NOMO-1 (cell line): ENCODE measurements around the gene CPT2.

Source experiments
- DNase-seq, 2 experiments: peaks; one replicate each; lab custom pipeline; 2025; ENCODE audit not compliant: unreplicated experiment in 2 of 2; lab: John Stamatoyannopoulos, UW

The CPT2 gene

GRCh38 chr1:53196485-53197290 lies at the start of gene CPT2:
TSS of gene CPT2 (plus strand) at chr1:53196824. CDS start at chr1:53196944, 120 bp downstream.
- peak; percentile 93 to 96 for DNase-seq

DNA sequence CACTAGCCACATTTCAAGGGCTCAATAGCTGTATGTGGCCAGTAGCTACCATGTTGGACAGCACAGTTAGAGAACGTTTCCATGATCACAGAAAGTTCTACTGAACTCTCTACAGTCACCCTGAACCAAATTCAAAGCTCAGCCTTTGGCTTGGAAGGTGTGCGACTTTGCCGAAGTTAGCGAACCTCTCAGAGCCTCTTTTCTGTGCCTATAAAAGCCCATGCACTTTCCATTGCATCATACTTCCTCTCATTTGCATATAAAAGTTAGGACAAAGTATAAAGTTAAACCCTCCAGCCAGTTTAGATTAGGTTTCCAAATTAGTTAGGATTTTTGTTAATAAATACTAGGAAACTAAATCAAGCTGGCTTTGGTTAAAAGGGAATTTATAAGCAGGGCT lies 49.5 kb upstream of the CPT2 start:
- no peak for DNase-seq

- no peak for DNase-seq
Observed at GRCh38 chr1:53148123-53148522, 48.5 kb upstream of the CPT2 start.

- no peak for DNase-seq
Observed at GRCh38 chr1:53153752-53154151, 42.9 kb upstream of the CPT2 start.

- DNase-seq, result no peak
Observed at GRCh38 chr1:53154859-53155438, 41.7 kb upstream of the CPT2 start.

- no peak for DNase-seq
Observed at GRCh38 chr1:53155534-53155933, 41.1 kb upstream of the CPT2 start.

GRCh38 chr1:53155945-53156344 lies 40.7 kb upstream of the CPT2 start:
- DNase-seq, result no peak

DNA sequence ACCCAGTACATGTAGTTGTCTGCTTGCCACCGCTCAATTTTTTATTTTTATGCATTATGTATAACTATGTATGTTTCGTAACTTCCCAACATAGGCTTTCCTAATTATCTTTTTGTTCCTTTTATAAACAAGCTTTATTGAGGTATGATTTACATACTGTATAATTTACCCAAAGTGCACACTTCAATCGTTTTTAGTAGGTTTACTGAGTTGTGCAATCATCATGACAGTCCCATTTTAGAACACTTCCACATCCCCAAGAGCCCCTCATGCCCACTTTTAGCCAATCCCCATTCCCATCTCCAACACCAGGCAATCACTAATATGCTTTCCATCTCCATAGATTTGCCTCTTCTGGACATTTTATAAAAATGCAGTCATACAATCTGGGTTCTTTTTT lies 39.8 kb upstream of the CPT2 start:
- no peak for DNase-seq

DNA sequence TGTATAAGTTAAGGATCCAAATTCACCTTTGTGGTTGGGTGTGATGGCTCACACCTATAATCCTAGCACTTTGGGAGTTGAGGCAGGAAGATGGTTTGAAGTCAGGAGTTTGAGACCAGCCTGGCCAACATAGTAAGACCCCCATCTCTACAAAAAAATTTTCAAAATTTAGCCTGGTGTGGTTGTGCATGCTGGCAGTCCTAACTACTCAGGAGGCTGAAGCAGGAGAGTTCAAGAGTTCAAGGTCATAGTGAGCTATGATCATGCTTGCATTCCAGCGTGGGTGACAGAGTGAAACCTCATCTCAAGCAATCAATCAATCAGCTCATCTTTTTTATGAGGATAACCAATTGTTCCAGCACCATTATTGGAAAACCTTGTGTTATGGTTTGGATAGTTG lies 37.7 kb upstream of the CPT2 start:
- no peak for DNase-seq

- DNase-seq, result no peak
Observed at GRCh38 chr1:53160924-53161378, 35.7 kb upstream of the CPT2 start.

- no peak for DNase-seq
Observed at GRCh38 chr1:53162621-53163020, 34.0 kb upstream of the CPT2 start.

- no peak for DNase-seq
Observed at GRCh38 chr1:53163291-53163768, 33.3 kb upstream of the CPT2 start.

- DNase-seq, result no peak
Observed at GRCh38 chr1:53165408-53165961, 31.1 kb upstream of the CPT2 start.

- no peak for DNase-seq
Observed at GRCh38 chr1:53166366-53166765, 30.3 kb upstream of the CPT2 start.

DNA sequence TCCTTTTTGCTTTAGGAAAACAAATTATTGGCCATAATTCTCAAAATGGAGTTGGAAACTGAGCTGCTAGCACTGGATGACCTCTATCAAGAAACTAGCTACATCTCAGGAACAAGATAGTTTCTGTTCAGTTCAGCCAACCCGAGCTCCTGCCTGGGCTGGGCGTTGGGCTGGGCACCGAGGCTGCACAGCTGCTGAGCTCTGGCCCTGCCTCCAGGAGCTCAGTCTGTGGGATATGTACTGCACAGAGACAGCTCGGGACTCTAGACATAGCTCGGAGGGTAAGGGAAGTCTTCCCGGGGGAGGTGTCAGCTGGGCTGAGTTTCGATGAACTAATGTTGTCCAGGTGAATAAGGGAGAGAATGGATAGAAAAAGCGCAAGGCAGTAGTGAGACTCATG lies 29.7 kb upstream of the CPT2 start:
- no peak for DNase-seq

- DNase-seq, result peak in 1 of 2 experiments; percentile 46
Observed at GRCh38 chr1:53172426-53173128, 24.0 kb upstream of the CPT2 start.

DNA sequence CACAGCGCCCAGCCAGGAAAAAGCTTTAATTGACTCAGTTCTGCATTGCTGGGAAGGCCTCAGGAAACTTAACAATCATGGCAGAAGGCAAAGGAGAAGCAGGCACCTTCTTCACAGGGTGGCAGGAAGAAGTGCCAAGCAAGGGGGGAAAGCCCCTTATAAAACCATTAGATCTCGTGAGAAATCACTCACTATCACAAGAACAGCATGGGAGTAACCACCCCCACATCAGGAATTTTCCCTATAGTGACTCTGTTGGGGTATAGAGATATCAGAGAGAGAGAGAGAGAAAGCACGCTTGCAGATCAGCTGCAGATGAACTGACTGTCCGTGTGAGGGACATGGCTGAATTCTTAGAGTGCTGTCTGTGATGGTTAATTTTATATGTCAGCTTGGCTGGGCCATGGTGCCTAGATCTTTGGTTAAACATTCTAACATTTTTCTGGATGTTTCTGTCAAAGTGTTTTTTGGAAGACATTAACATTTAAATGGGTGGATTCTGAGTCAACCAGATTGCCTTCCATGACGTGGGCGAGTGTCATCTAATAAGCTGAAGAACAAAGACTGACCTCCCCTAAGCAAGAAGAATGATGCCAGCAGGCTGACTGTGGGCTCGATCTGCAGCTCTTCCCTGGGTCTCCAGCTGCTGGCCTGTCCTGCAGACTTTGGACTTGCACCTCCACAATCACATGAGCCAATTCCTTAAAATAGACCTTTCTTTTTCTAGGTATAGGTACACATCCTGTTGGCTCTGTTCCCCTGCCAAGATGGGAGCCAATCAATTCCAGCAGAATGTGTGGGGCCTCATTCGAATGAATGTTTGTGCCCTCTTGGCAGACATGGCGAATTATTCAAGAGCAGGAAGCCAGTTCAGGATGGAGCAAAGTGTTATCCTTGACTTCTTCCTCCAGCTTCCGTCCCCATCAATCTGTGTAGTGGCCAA lies 21.4 kb upstream of the CPT2 start:
- DNase-seq, result no peak

DNA sequence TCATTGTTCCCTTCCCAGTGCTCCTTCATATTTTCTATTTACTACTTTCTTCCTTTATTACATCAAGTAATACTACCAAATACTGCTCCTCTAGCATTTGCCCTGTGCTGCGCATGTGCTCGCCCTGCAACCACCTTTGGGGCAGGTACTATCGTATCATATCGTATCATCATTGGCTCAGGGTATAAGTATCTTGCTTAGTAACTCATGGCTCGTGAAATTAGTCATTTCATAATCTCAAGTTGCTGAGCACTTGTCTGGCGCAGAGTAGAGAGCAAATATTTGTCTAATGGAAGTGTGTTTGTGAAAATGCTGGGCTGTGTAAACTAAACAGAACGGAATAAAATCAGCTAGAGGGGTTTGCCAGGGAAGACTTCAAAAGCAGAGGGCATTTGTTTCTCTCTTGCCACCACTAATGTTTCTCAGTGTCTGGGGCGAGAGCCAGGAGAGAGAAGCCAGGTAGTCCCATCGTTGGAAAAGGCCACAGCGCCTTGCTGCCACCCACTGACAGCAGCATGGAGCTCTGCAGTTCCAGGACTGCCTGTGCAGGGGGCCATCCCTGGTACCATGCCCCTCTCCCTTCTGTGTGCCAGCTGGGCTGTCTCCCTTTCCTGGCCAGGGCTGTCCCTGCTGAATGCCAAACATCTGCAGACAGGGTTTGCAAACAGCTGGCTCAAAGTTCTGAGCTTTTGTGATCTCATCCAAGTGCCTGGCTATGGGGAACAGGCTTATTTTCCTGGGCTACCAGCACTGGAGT lies 20.0 kb upstream of the CPT2 start:
- no peak for DNase-seq

- DNase-seq, result no peak
Observed at GRCh38 chr1:53180226-53180625, 16.4 kb upstream of the CPT2 start.

GRCh38 chr1:53180951-53181350 lies 15.7 kb upstream of the CPT2 start:
- DNase-seq, result no peak
